Measurements from ENCODE around the gene PTPRD. TPM values are rescaled to one million over a fixed set of nuclear protein-coding genes. Genes with fewer than 3 reads are reported as not detected.

The PTPRD gene
- total and polyA plus RNA-seq, 10 donors = 0.08 to 11.7 (median 2.9) TPM

DNA sequence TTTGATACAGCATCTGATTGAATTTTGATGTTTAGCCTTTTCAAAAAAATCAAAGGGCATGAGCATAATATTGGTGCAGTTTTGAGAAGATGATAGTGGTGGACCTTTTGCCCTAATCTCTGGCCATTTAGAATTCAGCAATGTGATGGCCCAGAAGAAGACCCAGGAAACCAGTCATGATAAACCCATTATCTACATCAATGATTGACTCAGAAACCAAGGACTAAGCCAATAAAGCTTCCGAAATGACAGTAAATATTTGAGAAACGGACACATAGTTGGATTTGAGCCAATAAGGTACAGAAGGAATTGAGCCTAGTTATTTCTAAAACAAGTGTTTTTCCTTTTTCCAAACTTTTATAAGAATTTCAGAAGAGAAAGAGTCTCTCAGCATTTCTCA lies 1654.4 kb downstream of the PTPRD start:
- no peak for TF ChIP-seq POLR2A (IDR thresholded peaks at IDR 0.05)
- no peak for TF ChIP-seq POLR2AphosphoS5 (IDR thresholded peaks at IDR 0.05)
- TF ChIP-seq, protein P1, sequence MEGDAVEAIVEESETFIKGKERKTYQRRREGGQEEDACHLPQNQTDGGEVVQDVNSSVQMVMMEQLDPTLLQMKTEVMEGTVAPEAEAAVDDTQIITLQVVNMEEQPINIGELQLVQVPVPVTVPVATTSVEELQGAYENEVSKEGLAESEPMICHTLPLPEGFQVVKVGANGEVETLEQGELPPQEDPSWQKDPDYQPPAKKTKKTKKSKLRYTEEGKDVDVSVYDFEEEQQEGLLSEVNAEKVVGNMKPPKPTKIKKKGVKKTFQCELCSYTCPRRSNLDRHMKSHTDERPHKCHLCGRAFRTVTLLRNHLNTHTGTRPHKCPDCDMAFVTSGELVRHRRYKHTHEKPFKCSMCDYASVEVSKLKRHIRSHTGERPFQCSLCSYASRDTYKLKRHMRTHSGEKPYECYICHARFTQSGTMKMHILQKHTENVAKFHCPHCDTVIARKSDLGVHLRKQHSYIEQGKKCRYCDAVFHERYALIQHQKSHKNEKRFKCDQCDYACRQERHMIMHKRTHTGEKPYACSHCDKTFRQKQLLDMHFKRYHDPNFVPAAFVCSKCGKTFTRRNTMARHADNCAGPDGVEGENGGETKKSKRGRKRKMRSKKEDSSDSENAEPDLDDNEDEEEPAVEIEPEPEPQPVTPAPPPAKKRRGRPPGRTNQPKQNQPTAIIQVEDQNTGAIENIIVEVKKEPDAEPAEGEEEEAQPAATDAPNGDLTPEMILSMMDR (IDR thresholded peaks at IDR 0.05 in 8 of 11, conservative IDR thresholded peaks at IDR 0.05 in 3 of 11) = no peak
- intact Hi-C loops (cut with DNase I; ENCODE audit: low total_unique reads) = no loop called here
- no peaks in the 10 kb centered on the region for H3K27me3 ChIP-seq (replicated peaks in 1 of 7)
- no peaks in the 10 kb centered on the region for H3K36me3 ChIP-seq
- no peaks in the 10 kb centered on the region for H3K9me3 ChIP-seq
- WGBS, 5 donors = 72 to 88% (median 83%) methylated on average over 2 of the region's 2 CpGs
- no peak overlapping the region for H3K4me3 ChIP-seq
- no peak for DNase-seq
- no peak overlapping the region for H3K27ac ChIP-seq
- no peaks in the 10 kb centered on the region for H3K4me1 ChIP-seq

GRCh38 chr9:8955315-8955714 lies 1657.5 kb downstream of the PTPRD start:
- intact Hi-C loops (cut with DNase I; ENCODE audit: low total_unique reads) = no loop called here
- 47 to 65% (median 52%) methylated on average over 2 of the region's 2 CpGs for WGBS, 5 donors
- Histone ChIP-seq H3K36me3 (no peaks in the 10 kb centered on the region), H3K4me1 (no peaks in the 10 kb centered on the region), H3K27ac (no peak overlapping the region), H3K9me3 (no peaks in the 10 kb centered on the region), H3K4me3 (no peak overlapping the region), H3K27me3 (replicated peaks in 1 of 7) (no peaks in the 10 kb centered on the region)
- TF ChIP-seq, protein P1 (IDR thresholded peaks at IDR 0.05 in 8 of 11, conservative IDR thresholded peaks at IDR 0.05 in 3 of 11) = no peak
- TF ChIP-seq POLR2AphosphoS5 (IDR thresholded peaks at IDR 0.05) (no peak), POLR2A (IDR thresholded peaks at IDR 0.05) (no peak)
- DNase-seq = no peak

DNA sequence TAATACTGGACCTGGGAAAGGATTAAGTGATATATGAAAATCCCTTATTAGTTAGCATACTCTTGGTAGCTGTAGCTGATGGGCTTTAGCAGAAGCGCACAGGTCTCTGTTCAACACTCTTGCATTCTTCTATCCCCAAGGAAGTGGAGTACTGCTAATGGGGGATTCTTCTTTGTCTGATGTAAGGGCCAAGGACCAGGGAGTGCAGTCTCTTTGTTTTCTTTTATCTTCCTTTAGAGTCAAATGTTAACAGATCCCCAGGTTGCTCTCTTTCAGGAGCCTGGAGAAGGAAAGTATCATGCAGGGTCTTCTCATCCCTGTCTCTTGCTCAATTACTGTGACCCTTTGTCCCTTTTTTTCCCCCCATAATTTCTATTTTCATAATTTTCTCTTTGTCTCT lies 1666.3 kb downstream of the PTPRD start:
- Histone ChIP-seq H3K4me3 (no peak overlapping the region), H3K27ac (no peak overlapping the region), H3K9me3 (no peaks in the 10 kb centered on the region), H3K4me1 (no peaks in the 10 kb centered on the region), H3K27me3 (replicated peaks in 1 of 7) (no peaks in the 10 kb centered on the region), H3K36me3 (no peaks in the 10 kb centered on the region)
- DNase-seq = no peak
- 80 to 100% (median 92%) methylated on average over 1 of the region's 1 CpG for WGBS, 5 donors
- intact Hi-C loops (cut with DNase I; ENCODE audit: low total_unique reads) = no loop called here
- no peak for TF ChIP-seq POLR2A (IDR thresholded peaks at IDR 0.05)
- TF ChIP-seq, protein P1 (IDR thresholded peaks at IDR 0.05 in 8 of 11, conservative IDR thresholded peaks at IDR 0.05 in 3 of 11) = no peak
- TF ChIP-seq POLR2AphosphoS5 (IDR thresholded peaks at IDR 0.05) = no peak

DNA sequence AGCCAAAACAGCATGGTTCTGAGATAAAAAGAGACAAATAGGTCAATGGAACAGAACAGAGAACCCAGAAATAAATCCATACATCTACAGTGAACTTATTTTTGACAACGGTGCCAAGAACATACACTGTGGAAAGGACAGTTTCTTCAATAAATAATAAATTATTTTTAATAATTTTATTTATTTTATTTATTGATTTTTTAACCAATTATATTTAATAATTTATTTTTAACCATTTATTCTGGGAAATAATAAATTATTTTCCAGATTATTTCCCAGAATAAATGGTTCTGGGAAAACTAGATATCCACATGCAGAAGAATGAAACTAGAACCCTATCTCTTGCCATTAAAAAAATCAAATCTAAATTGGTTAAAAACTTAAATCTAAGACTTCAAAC lies 1669.4 kb downstream of the PTPRD start:
- 85 to 95% (median 88%) methylated on average over 1 of the region's 1 CpG for WGBS, 5 donors
- TF ChIP-seq POLR2A (IDR thresholded peaks at IDR 0.05) = no peak
- TF ChIP-seq POLR2AphosphoS5 (IDR thresholded peaks at IDR 0.05) = no peak
- TF ChIP-seq, protein P1 (IDR thresholded peaks at IDR 0.05 in 8 of 11, conservative IDR thresholded peaks at IDR 0.05 in 3 of 11) = no peak
- H3K9me3 ChIP-seq = no peaks in the 10 kb centered on the region
- H3K27ac ChIP-seq = no peak overlapping the region
- H3K36me3 ChIP-seq = no peaks in the 10 kb centered on the region
- no peaks in the 10 kb centered on the region for H3K4me1 ChIP-seq
- H3K27me3 ChIP-seq (replicated peaks in 1 of 7) = no peaks in the 10 kb centered on the region
- no peak for DNase-seq
- intact Hi-C loops (cut with DNase I; ENCODE audit: low total_unique reads) = no loop called here
- no peak overlapping the region for H3K4me3 ChIP-seq
